Esophagus muscularis mucosa (tissue), 4 donors: ENCODE measurements around the gene RPS5. TPM values are rescaled to one million over a fixed set of nuclear protein-coding genes. Genes with fewer than 3 reads are reported as not detected.

Experiments used
- DNase-seq: peaks from one replicate; pipeline ENCODE4 v3.0.0-alpha.2; 2017; ENCODE audit errors: extremely low spot score
- H3K27ac ChIP-seq, 4 donors: fragments of 200-600 bp; sonication (generic); replicated peaks in 1 of 4; 1 replicate in 3 of 4; 2 replicates in 1 of 4; pipeline ENCODE4 v1.5.1; 2016 to 2019; ENCODE audit warnings: mild to moderate bottlenecking in 1 of 4
- H3K27me3 ChIP-seq, 4 donors: fragments of 200-600 bp; sonication (generic); one replicate each; pipeline versions ENCODE4 v1.5.1 to v1.6.0; 2016 to 2019
- H3K36me3 ChIP-seq, 4 donors: fragments of 200-600 bp; sonication (generic); one replicate each; pipeline ENCODE4 v1.5.1; 2016 to 2019
- H3K4me1 ChIP-seq, 4 donors: fragments of 200-600 bp; sonication (generic); one replicate each; pipeline ENCODE4 v1.5.1; 2016 to 2019
- H3K4me3 ChIP-seq, 4 donors: fragments of 200-600 bp; sonication (generic); 1 replicate in 2 of 4; 2 replicates in 2 of 4; pipeline ENCODE4 v1.5.1; 2016 to 2019; ENCODE audit warnings: mild to moderate bottlenecking in 4 of 4, moderate library complexity in 1 of 4
- H3K9me3 ChIP-seq, 4 donors: fragments of 200-600 bp; sonication (generic); 1 replicate in 3 of 4; 2 replicates in 1 of 4; pipeline ENCODE4 v1.5.1; 2016 to 2019
- EP300 ChIP-seq: sonication (generic); formaldehyde crosslinking; IDR thresholded peaks from one replicate; pipeline ENCODE4 v1.6.1; 2017; ENCODE audit warnings: antibody characterized with exemption
- POLR2A ChIP-seq: fragments of 450-650 bp; IDR thresholded peaks from one replicate; pipeline ENCODE4 v1.6.1; 2017; ENCODE audit warnings: antibody characterized with exemption, moderate library complexity, mild to moderate bottlenecking, low read depth
- POLR2AphosphoS5 ChIP-seq, 2 donors: sonication (generic); formaldehyde crosslinking; IDR thresholded peaks; one replicate each; pipeline ENCODE4 v1.6.1; 2017; ENCODE audit warnings: antibody characterized with exemption in 2 of 2
- WGBS: methylation state at CpG from one replicate; pipeline ENCODE4 v1.1.5; 2018; 5-methylcytosine and 5-hydroxymethylcytosine counted together
- intact Hi-C: fragments of 100-400 bp; cut with DNase I; formaldehyde crosslinking; loops from one replicate; pipeline ENCODE4 v1.15.1; 2023
- total RNA-seq, 4 donors: library from RNA; depleted of rRNA; stranded (reverse); fragments of >200 nt; gene quantifications; one replicate each; pipeline versions ENCODE4 v1.1.0 to v1.2.1, GENCODE V29; 2016
- TF ChIP-seq, protein P1 (sequence below), 3 experiments: fragments of 200-600 bp in 2 of 3; fragments of 450-650 bp in 1 of 3; sonication (generic) in 2 of 3; IDR thresholded peaks; one replicate each; pipeline ENCODE4 v1.5.1; 2017 to 2019; ENCODE audit warnings: antibody characterized with exemption in 3 of 3, mild to moderate bottlenecking in 2 of 3, moderate library complexity in 1 of 3

Gene RPS5
- total RNA-seq, result 1,000 to 10,000 TPM; 1,137 to 2,200 (median 1,582) TPM

DNA sequence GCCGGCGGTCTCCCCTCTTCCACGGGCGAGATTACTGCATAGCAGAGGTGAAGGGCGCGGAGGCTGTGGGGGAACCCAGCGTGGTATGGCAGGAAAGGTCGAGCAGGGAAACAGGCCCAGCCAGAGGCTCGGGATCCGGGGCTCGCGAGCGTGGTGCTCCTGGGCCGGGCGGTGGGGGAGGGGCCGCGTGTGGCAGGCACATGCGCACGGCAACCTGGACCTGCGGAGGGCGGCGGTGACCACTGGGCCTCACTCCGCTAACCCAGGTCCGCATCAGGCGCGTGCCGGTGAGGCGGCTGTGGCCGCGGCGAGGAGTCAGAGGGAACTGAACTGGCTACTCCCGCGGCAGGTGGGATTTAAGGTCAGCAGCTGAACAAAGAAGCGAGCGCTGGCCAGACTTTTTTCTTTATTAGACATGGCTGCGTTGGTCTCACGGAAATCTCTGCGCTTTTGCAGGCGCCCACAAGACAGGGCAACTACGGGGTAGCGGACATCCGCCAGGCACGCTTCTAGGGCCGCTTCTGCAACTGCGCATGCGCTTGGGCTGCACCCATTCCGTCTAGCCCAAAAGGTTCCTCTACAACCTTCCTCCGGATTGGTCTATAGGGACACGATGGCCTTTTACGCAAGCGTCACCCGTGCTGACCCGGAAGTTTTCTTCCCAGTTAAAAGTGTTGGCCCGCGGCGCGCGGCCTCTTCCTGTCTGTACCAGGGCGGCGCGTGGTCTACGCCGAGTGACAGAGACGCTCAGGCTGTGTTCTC is at the start of gene RPS5:
RPS5 (plus strand) TSS at position 694 of the 762 bp plus-strand sequence. CDS start 869 bp downstream, outside the sequence.
- Histone ChIP-seq H3K4me3 (peak within 1 kb of the TSS; percentile 75 to 87 (median 80)), H3K27ac (peak within 1 kb of the TSS; percentile 95 to 99 (median 98)), H3K9me3 (no peaks in the 10 kb centered on the region), H3K36me3 (peaks cover 22 to 39% (median 31%) of the 10 kb centered on the region in 4 donors), H3K4me1 (peaks cover 35 to 62% (median 53%) of the 10 kb centered on the region in 4 donors), H3K27me3 (no peaks in the 10 kb centered on the region)
- peak; percentile 92 to 94 for TF ChIP-seq POLR2AphosphoS5 (IDR thresholded peaks at IDR 0.05)
- TF ChIP-seq, protein P1, sequence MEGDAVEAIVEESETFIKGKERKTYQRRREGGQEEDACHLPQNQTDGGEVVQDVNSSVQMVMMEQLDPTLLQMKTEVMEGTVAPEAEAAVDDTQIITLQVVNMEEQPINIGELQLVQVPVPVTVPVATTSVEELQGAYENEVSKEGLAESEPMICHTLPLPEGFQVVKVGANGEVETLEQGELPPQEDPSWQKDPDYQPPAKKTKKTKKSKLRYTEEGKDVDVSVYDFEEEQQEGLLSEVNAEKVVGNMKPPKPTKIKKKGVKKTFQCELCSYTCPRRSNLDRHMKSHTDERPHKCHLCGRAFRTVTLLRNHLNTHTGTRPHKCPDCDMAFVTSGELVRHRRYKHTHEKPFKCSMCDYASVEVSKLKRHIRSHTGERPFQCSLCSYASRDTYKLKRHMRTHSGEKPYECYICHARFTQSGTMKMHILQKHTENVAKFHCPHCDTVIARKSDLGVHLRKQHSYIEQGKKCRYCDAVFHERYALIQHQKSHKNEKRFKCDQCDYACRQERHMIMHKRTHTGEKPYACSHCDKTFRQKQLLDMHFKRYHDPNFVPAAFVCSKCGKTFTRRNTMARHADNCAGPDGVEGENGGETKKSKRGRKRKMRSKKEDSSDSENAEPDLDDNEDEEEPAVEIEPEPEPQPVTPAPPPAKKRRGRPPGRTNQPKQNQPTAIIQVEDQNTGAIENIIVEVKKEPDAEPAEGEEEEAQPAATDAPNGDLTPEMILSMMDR (IDR thresholded peaks at IDR 0.05), result no peak
- peak; percentile 70 for TF ChIP-seq POLR2A
- intact Hi-C loops, result no loop called here
- WGBS, result 0% methylated on average over 10 of the region's 64 CpGs
- peak; percentile 99 for DNase-seq

DNA sequence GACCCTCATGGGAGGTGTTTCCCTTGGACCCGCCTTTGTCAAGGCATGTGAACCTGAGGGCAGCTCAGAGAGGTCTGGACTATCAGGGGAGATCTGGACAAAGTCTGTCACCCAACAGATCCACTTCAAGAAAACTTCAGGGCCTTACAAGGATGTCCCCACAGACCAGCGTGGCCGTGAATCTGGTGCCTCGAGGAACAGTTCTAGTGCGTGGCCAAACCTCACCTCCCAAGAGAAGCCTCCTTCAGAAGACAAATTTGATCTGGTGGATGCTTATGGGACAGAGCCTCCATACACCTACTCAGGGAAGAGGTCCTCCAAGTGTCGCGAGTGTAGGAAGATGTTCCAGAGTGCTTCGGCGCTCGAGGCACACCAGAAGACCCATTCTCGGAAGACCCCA is 48.7 kb upstream of the RPS5 start:
- Histone ChIP-seq H3K27me3 (no peaks in the 10 kb centered on the region), H3K9me3 (peaks cover 0 to 3% (median 0%) of the 10 kb centered on the region in 4 donors), H3K36me3 (peaks cover 33 to 71% (median 56%) of the 10 kb centered on the region in 4 donors), H3K4me1 (no peaks in the 10 kb centered on the region), H3K27ac (no peak overlapping the region), H3K4me3 (no peak overlapping the region)
- intact Hi-C loops, result no loop called here
- whole genome bisulfite sequencing, result 97% methylated on average over 10 of the region's 11 CpGs
- DNase-seq, result no peak
- TF ChIP-seq POLR2AphosphoS5 (IDR thresholded peaks at IDR 0.05) (no peak), POLR2A (no peak), EP300 (no peak)
- TF ChIP-seq, protein P1 (IDR thresholded peaks at IDR 0.05), result no peak

DNA sequence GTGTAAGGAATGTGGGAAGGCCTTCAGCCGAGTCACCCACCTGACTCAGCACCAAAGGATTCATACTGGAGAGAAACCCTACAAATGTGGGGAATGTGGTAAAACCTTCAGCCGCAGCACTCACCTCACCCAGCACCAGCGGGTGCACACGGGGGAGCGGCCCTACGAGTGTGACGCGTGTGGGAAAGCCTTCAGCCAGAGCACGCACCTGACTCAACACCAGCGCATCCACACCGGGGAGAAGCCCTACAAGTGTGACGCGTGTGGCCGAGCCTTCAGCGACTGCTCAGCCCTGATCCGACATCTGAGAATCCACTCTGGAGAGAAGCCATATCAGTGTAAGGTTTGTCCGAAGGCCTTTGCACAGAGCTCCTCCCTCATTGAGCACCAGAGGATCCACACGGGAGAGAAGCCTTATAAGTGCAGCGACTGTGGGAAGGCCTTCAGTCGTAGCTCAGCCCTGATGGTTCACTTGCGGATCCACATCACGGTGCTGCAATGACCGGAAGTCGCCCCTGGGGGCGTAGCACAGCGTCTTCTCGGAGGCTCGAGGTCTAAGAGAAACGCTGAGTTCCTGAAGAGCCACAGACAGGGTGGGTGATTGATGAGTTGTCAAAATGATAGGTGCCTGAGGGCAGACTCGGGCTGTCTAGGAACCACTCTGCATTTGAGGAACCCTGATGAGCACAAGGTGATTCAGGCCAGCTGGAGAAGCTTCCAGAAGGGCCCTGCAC is 48.1 kb upstream of the RPS5 start:
- Histone ChIP-seq H3K27ac (no peak overlapping the region), H3K36me3 (peaks cover 33 to 71% (median 56%) of the 10 kb centered on the region in 4 donors), H3K4me1 (no peaks in the 10 kb centered on the region), H3K27me3 (peaks cover 0 to 6% (median 0%) of the 10 kb centered on the region in 4 donors), H3K4me3 (no peak overlapping the region), H3K9me3 (peaks cover 0 to 3% (median 0%) of the 10 kb centered on the region in 4 donors)
- no peak for DNase-seq
- TF ChIP-seq POLR2A (no peak), EP300 (no peak), POLR2AphosphoS5 (IDR thresholded peaks at IDR 0.05) (no peak)
- TF ChIP-seq, protein P1 (IDR thresholded peaks at IDR 0.05), result no peak
- intact Hi-C loops, result no loop called here
- 76% methylated on average over 17 of the region's 30 CpGs for WGBS

DNA sequence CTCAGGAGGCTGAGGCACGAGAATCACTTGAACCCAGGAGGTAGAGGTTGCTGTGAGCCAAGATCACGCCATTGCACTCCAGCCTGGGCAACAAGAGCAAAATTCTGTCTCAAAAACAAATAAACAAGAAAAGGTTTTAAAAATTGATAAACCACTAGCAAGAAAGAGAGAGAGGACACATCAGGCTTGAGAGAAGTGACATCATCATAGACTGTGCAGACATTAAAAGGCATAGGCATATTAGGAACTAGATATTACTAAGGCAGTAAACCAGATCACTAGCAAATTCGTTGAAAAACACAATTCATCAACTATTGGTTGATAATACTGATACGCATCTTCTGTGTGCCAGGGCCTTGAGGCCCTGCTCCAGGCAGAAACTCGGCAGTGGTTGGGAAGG is 41.5 kb upstream of the RPS5 start:
- DNase-seq, result no peak
- peaks cover 6 to 26% (median 15%) of the 10 kb centered on the region in 4 donors for H3K4me1 ChIP-seq

More for the DNA sequence above, 41.5 kb upstream of the RPS5 start:
- 82% methylated on average over 5 of the region's 5 CpGs for WGBS
- TF ChIP-seq, protein P1 (IDR thresholded peaks at IDR 0.05), result no peak
- TF ChIP-seq POLR2AphosphoS5 (IDR thresholded peaks at IDR 0.05) (no peak), POLR2A (no peak), EP300 (no peak)
- no peaks in the 10 kb centered on the region for H3K9me3 ChIP-seq
- intact Hi-C loops, result no loop called here
- H3K27me3 ChIP-seq, result peaks cover 0 to 70% (median 23%) of the 10 kb centered on the region in 4 donors
- peaks cover 0 to 17% (median 1%) of the 10 kb centered on the region in 4 donors for H3K36me3 ChIP-seq
- no peak overlapping the region for H3K27ac ChIP-seq
- no peak overlapping the region for H3K4me3 ChIP-seq
